Measurements from ENCODE around the gene CTNNB1. TPM values are rescaled to one million over a fixed set of nuclear protein-coding genes. Genes with fewer than 3 reads are reported as not detected.

Gene CTNNB1
- 252 and 258 TPM in 2 replicates for total RNA-seq (2022)
- Bru-seq, nascent RNA = percentile 97 among the genes with signal in this experiment
- percentile 97 among the genes with signal in this experiment for BruChase-seq, experiment 1, labeled RNA remaining after a 6-hour chase
- percentile 95 among the genes with signal in this experiment for BruChase-seq, experiment 2, labeled RNA remaining after a 2-hour chase
- long read RNA-seq, transcript CTNNB1-202 (16 exons, 3,268 nt) = minor isoform, 9 of 94 reads
- long read RNA-seq, transcript CTNNB1-201 (15 exons, 3,947 nt) = minor isoform, 14 of 94 reads
- long read RNA-seq, transcript CTNNB1-203 (16 exons, 3,472 nt) = major isoform, 22 of 94 reads
- long read RNA-seq, transcript CTNNB1-246 (16 exons, 2,778 nt) = minor isoform, 6 of 94 reads
- long read RNA-seq, partial matches to known transcripts = 35 of 94 reads
- long read RNA-seq, other reads (novel, unspliced or antisense) = 6 of 94 reads

GRCh38 chr3:41198950-41199865 is at the start of gene CTNNB1:
Gene CTNNB1 (plus strand): TSS chr3:41199505. CDS start chr3:41224069, 24,564 bp downstream.
- H3K9me3 Mint-ChIP-seq (ENCODE audit: low read depth, unreplicated experiment) = no peaks in the 10 kb centered on the region
- intact Hi-C loops (cut with micrococcal nuclease; ENCODE audit: unreplicated experiment) = no loop called here
- peak; percentile 89 for DNase-seq
- peak within 1 kb of the TSS; percentile 88 for H3K4me3 Mint-ChIP-seq (ENCODE audit: low read depth, unreplicated experiment)
- CTCF ChIA-PET = interaction anchor here (0.7 to 1.3 kb wide), 3 partner anchors 8 to 693 kb away, joined by 3 to 4 read pairs (median 3); partner anchors contain the start of gene ZNF620
- BruUV-seq (replicated peaks) = no TSS peak
- H3K4me1 Mint-ChIP-seq (ENCODE audit: low read depth, unreplicated experiment) = peaks cover 14% of the 10 kb centered on the region
- peaks cover 32% of the 10 kb centered on the region for H3K36me3 Mint-ChIP-seq (ENCODE audit: insufficient read depth, unreplicated experiment)
- no peak for TF ChIP-seq CTCF (IDR thresholded peaks at IDR 0.05; ENCODE audit: unreplicated experiment)
- peak within 1 kb of the TSS; percentile 89 for H3K27ac Mint-ChIP-seq (ENCODE audit: unreplicated experiment)
- no peaks in the 10 kb centered on the region for H3K27me3 Mint-ChIP-seq (ENCODE audit: unreplicated experiment)

GRCh38 chr3:41155834-41156233 is 43.5 kb upstream of the CTNNB1 start:
- no peak for TF ChIP-seq CTCF (IDR thresholded peaks at IDR 0.05; ENCODE audit: unreplicated experiment)
- Mint-ChIP-seq H3K4me3 (ENCODE audit: low read depth, unreplicated experiment) (no peak overlapping the region), H3K36me3 (ENCODE audit: insufficient read depth, unreplicated experiment) (no peaks in the 10 kb centered on the region), H3K27ac (ENCODE audit: unreplicated experiment) (no peak overlapping the region), H3K4me1 (ENCODE audit: low read depth, unreplicated experiment) (no peaks in the 10 kb centered on the region), H3K27me3 (ENCODE audit: unreplicated experiment) (no peaks in the 10 kb centered on the region), H3K9me3 (ENCODE audit: low read depth, unreplicated experiment) (no peaks in the 10 kb centered on the region)
- CTCF ChIA-PET = no interaction called here
- no TSS peak for BruUV-seq (replicated peaks)
- intact Hi-C loops (cut with micrococcal nuclease; ENCODE audit: unreplicated experiment) = no loop called here
- no peak for DNase-seq

GRCh38 chr3:41158947-41159346 is 40.4 kb upstream of the CTNNB1 start:
- TF ChIP-seq CTCF (IDR thresholded peaks at IDR 0.05; ENCODE audit: unreplicated experiment) = no peak
- BruUV-seq (replicated peaks) = no TSS peak
- no peaks in the 10 kb centered on the region for H3K4me1 Mint-ChIP-seq (ENCODE audit: low read depth, unreplicated experiment)
- H3K4me3 Mint-ChIP-seq (ENCODE audit: low read depth, unreplicated experiment) = no peak overlapping the region
- CTCF ChIA-PET = no interaction called here
- H3K27ac Mint-ChIP-seq (ENCODE audit: unreplicated experiment) = no peak overlapping the region
- no peaks in the 10 kb centered on the region for H3K36me3 Mint-ChIP-seq (ENCODE audit: insufficient read depth, unreplicated experiment)
- H3K27me3 Mint-ChIP-seq (ENCODE audit: unreplicated experiment) = no peaks in the 10 kb centered on the region
- DNase-seq = peak; percentile 6
- intact Hi-C loops (cut with micrococcal nuclease; ENCODE audit: unreplicated experiment) = no loop called here
- H3K9me3 Mint-ChIP-seq (ENCODE audit: low read depth, unreplicated experiment) = no peaks in the 10 kb centered on the region

- no peak for TF ChIP-seq CTCF (IDR thresholded peaks at IDR 0.05; ENCODE audit: unreplicated experiment)
- Mint-ChIP-seq H3K4me1 (ENCODE audit: low read depth, unreplicated experiment) (no peaks in the 10 kb centered on the region), H3K27me3 (ENCODE audit: unreplicated experiment) (no peaks in the 10 kb centered on the region), H3K9me3 (ENCODE audit: low read depth, unreplicated experiment) (no peaks in the 10 kb centered on the region), H3K36me3 (ENCODE audit: insufficient read depth, unreplicated experiment) (no peaks in the 10 kb centered on the region), H3K4me3 (ENCODE audit: low read depth, unreplicated experiment) (no peak overlapping the region), H3K27ac (ENCODE audit: unreplicated experiment) (no peak overlapping the region)
- CTCF ChIA-PET = no interaction called here
- BruUV-seq (replicated peaks) = no TSS peak
- DNase-seq = no peak
- intact Hi-C loops (cut with micrococcal nuclease; ENCODE audit: unreplicated experiment) = no loop called here
These were observed 39.6 kb upstream of the CTNNB1 start for GRCh38 chr3:41159588-41160189.

All from Calu3 (cell line).